Smooth muscle cell of the coronary artery (primary cell): ENCODE measurements around the gene CHST2. TPM values are rescaled to one million over a fixed set of nuclear protein-coding genes. Genes with fewer than 3 reads are reported as not detected.

Experiments used
- total RNA-seq: library from RNA; depleted of rRNA; stranded (reverse); fragments of >200 nt; gene quantifications from 2 replicates; pipeline ENCODE4 v1.2.3, GENCODE V29; 2014; ENCODE audit warnings: low replicate concordance

Gene CHST2, protein sequence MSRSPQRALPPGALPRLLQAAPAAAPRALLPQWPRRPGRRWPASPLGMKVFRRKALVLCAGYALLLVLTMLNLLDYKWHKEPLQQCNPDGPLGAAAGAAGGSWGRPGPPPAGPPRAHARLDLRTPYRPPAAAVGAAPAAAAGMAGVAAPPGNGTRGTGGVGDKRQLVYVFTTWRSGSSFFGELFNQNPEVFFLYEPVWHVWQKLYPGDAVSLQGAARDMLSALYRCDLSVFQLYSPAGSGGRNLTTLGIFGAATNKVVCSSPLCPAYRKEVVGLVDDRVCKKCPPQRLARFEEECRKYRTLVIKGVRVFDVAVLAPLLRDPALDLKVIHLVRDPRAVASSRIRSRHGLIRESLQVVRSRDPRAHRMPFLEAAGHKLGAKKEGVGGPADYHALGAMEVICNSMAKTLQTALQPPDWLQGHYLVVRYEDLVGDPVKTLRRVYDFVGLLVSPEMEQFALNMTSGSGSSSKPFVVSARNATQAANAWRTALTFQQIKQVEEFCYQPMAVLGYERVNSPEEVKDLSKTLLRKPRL
- total RNA-seq, result 8.2 and 16.7 TPM in 2 replicates

DNA sequence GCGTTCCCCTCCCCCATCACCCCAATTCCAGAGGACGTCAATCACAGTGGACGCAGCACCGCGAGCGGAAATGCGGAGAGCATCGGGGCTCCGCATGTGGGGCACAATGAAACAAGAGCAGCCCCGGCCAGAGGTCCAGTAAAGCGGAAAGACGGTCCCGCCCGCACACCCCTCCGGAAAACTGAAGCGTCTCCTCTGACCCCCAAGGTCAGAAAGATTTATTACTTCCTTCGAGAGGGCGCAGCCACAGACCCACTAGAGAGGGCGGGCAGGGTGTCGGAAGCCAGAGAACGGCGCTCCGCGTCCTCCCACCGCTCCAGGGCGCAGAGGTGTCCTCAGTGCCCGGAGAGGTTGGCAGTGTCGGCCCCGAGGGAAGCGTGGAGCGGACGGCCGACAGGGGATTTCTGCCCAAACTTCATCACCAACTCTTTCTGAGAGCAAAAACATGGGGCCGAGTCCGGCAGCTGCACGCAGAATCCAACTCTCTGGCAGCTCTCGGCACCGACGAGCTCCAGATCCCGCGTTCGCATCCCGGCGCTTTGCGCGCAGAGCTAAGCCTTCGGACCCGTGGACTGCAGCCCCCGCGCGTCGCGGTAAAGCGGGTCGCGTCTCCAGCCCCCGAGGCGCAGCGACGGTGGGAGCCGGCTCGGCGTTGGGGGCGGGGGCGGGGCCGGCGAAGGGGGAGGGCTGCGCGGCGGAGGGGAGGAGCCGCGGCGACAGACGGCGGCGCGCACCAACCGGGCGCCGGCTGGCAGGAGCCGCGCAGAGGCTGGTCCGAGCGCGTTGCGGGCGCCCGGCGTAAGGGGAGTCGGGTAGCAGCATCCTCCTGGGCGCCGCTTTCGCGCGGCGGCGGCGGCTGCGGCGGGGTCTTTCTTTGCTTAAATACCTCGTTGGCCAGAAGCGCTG lies at the start of gene CHST2:
Gene CHST2 (plus strand): TSS at position 763 of the 906 bp plus-strand sequence. CDS start 1,046 bp downstream, outside the sequence.

Other genes starting within 250 kb of the CHST2 start
- gene PCOLCE2, start 230.7 kb upstream of the CHST2 start, total RNA-seq, result 60.4 and 135 TPM in 2 replicates
- 0.08 TPM in 1 of 2 replicates, not detected in the other for gene PAQR9, start 156.1 kb upstream of the CHST2 start, total RNA-seq
- gene U2SURP, start 118.2 kb upstream of the CHST2 start, total RNA-seq, result 17.7 and 36.7 TPM in 2 replicates